ENCODE data around the gene SLC34A1.
"Not testable (repeated sequence)": the region's sequence is repeated elsewhere in the genome, so short reads cannot be mapped to it uniquely, and the experiment has no call there.

SLC34A1 gene

DNA sequence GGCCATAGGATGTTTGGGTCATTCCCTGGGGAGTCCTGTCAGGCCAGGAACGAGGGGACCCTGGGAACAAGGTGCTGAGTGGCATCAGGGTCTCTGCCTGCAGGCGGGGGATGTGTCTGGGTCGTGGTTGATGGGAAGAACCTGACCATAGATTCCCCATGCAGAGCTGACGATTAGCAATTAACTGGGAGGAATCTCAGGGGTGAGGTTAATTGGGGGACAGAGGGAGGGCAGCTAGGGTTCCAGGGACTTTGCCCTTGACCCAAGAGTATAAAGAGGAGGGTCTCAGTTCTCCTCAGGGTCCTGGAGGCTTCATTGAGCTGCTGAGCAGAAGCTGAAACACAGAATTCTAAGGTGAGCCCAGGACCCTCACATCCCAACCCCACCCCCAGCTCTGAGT lies at the start of gene SLC34A1:
Gene SLC34A1 (plus strand): TSS at position 301 of the 400 bp plus-strand sequence. CDS start 1,308 bp downstream, outside the sequence.
- no peak for FAIRE-seq

GRCh38 chr5:177334781-177335700 lies 49.2 kb upstream of the SLC34A1 start:
- no peak for FAIRE-seq

DNA sequence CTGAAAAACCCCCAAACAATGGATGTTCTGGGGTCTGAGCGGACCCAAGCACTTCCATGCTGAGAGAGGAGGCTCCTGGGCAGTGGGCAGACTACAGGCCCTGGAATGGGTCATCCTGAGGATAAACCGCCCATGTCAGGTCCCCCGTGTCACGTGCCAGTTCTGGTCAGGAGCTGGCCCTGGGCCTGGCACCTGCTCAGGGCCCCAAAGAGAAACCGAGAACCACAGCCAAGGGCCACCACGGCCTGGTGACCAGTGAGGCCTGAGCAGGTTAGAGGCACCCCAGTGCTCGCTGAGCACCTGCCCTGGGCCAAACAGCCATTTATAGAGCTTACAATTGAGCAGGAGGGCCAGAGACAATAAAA lies 48.6 kb upstream of the SLC34A1 start:
- no peak for FAIRE-seq

DNA sequence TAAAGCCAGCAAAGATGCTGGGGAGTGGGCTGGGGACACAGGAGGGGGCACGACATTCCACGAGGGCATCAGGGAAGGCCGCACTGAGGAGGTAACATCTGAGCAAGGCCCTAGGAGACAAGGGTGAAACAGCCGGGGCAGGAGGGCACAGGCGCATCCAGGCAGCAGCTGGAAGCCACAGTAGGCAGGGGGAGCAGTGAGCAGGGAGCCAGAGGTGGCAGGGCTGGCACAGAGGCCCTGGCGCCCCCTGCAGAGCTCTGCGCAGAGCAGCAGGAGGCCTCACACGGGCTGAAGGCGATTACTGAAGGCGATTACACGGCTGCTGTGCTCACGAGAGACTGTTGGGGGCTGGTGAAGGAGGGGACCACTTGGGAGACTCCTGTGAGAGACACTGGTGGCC lies 48.1 kb upstream of the SLC34A1 start:
- FAIRE-seq: no peak

DNA sequence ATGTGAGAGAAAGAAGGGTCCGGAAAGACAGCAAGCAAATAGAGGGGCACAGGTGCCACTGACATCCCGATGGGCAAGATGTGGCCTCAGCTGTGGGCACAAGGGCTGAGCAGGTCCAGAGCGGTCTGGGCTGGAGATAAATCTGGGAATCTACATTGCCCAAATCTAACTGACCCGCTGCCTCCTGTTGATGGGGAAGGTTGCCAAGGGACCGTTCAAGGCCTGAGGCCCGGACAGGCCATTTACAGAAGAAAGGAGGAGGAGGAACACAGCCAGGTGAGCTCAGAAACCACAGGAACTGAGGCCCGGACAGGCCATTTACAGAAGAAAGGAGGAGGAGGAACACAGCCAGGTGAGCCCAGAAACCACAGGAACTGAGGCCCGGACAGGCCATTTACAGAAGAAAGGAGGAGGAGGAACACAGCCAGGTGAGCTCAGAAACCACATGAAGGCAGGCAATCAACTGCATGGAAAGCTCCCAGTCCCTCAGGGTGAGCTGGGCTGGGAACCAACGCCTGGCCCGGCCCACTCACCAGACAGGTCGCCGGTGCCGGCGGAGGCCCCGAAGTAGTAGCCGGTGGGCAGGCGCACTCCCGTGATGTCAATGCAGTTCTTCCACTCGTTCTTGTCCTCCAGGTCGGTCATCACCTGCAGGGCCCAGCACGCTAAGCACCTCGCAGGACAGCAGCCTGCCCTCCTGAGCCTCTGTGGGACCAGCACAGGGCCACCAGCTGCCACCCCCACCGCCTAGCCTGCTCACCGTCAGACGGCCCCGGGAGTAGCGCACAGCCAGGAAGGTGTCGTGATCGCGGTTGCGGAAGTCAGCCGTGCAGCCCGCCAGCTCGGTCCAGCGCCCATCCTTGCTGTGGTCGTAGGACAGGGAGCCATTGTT lies 47.4 kb upstream of the SLC34A1 start:
- no peak for FAIRE-seq

- no peak for FAIRE-seq
Measured at GRCh38 chr5:177338251-177339106, 45.8 kb upstream of the SLC34A1 start.

DNA sequence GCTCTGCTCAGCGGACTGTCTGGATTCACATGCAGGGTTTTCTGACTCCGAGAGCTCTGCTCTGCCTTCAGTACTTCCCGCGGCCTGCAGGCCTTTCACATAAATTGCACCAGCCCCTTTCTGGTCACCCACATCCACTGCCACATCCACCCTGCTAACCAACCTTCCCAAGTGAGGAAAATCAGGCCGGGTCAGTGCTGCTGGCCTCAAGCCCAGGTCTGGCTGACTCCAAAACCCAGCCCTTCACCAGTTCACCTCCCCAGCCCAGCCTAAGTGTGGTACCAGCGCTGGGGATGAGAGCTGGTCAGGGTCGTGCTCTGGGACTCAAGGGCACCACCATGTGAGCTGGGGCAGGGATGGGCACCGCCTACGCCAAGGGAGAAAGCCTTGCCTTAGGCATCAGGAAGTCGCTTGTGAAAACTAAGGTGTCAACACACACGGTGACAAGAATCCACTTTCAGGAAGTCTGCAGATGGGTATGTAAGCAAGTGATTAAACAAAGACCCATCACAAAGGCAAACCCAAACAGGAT lies 45.1 kb upstream of the SLC34A1 start:
- no peak for FAIRE-seq

DNA sequence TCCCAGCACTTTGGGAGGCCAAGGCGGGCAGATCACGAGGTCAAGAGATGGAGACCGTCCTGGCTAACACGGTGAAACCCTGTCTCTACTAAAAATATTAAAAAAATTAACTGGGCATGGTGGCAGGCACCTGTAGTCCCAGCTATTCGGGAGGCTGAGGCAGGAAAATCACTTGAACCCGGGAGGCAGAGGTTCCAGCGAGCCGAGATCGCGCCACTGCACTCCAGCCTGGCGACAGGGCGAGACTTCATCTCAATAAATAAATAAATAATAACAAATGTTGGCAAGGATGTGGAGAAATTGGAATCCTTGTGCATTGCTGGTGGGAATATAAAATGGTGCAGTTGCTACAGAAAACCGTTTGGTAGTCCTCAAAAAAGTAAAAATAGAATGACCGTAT lies 41.2 kb upstream of the SLC34A1 start:
- FAIRE-seq: not testable (repeated sequence)

GRCh38 chr5:177343777-177344176 lies 40.5 kb upstream of the SLC34A1 start:
- FAIRE-seq: no peak

DNA sequence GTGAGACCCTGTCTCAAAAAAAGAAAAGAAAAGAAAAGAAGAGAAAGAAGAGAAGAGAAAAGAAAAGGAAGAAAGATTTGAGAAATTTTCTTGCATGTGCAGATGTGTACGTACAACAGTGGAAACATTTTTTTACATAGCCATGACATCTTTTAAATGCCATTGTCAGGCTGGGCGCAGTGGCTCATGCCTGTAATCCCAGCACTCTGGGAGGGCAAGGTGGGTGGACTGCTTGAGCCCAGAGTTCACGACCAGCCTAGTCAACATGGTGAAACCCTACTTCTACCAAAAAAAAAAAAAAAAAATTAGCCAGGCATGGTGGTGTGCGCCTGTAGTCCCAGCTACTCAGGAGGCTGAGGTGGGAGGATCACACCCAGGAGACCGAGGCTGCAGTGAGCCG lies 39.3 kb upstream of the SLC34A1 start:
- FAIRE-seq: no peak

DNA sequence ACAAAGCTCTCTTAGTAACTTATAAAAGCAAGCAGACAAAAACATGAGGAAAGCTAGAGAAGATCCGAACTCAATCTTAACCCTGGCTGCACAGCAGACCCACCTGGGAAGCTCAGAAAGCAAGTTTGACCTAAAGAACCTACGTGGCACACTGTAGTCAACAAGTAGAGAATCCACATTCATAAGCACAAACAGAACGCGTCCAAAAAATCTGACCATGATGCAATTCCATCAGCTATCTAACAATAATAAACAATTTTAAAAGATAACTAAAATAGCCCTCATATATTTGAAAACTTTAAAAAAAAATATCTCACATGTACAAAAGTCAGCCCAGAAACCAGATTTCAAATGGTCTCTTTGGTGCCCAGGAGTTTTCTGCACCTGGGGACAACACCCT lies 37.4 kb upstream of the SLC34A1 start:
- no peak for FAIRE-seq

- no peak for FAIRE-seq
Measured at GRCh38 chr5:177347699-177348098, 36.5 kb upstream of the SLC34A1 start.

DNA sequence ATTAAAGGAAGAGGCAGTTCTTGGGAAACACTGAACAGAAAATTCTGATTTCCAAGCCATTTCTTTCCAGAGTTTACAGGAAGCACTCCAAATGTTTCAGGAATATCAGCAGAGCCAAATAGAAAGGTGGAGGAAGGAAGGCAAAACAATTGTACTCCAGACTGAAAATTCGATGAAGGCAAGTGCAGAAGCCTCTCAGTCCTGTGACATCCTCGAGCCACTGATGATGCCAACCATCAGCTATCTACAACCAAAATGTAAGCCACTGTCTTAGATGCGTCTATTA lies 34.9 kb upstream of the SLC34A1 start:
- no peak for FAIRE-seq

DNA sequence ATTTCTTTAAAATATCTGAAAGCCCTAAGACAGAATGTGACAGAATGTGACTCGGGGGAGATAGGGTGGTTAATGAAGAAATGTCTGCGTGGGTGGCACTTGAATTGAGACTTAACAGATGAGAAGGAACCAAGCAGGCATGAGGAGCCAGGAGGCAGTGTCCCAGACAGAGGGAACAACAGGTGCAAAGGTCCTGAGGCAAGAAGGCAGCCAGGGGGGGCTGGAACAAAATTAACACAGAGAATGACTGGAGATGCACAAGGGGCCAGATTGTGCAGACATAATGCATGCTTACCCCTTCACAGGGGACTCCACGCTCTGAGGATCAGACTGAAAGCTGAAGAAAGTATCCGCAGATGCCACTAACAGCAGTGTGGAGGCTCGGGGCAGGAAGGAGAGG lies 34.5 kb upstream of the SLC34A1 start:
- FAIRE-seq: no peak

DNA sequence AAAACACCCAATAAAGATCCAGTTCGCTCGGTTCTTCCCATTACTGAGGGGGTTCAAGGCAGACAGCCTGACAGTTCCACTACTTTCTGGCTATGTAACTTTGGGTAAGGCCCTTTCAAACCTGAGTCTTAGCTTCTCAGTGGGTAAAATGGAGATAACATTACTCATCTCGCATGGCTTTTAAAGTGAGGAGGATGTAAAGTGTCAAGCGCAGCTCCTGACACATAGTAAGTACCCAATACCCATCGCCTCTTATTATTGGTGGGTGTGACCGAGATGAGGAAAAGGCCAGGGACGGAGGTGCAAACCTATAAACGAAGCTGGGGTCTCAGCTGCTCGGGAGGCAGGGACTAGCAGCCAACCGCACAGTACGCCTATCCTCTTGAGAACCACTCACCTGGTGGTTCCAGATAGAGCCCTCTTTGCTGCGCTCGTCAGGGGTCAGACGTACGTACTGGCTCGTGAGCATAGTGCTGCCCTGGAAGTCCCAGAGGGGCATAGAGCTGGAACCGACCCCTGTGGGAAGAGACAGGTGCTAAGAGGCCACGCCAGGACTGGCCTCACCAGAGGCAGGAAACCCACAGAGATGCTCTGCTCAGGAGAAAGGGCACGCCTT lies 33.4 kb upstream of the SLC34A1 start:
- FAIRE-seq: no peak

- peak; percentile 84 for FAIRE-seq
Measured at GRCh38 chr5:177351392-177352329, 32.6 kb upstream of the SLC34A1 start, which contains the start of gene LMAN2. TSS of gene LMAN2 (minus strand) at chr5:177351668. CDS start at chr5:177351647, 21 bp downstream.

DNA sequence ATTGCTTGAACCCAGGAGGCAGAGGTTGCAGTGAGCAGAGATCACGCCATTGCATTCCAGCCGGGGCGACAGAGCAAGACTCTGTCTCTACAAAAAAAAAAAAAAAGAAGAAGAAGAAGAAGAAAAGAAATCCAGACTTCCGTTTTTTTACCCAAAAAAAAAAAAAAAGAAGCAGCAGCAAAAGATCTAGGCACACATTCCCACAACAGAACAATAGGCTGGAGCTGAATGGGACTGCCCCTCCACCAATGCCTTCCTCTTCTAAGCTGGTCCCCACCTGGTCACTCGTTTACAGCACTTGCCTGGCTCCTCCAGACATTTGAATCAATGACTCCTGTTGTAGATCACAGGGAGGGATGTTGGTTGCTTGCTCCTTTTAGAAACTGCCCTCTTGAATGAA lies 31.1 kb upstream of the SLC34A1 start:
- no peak for FAIRE-seq

DNA sequence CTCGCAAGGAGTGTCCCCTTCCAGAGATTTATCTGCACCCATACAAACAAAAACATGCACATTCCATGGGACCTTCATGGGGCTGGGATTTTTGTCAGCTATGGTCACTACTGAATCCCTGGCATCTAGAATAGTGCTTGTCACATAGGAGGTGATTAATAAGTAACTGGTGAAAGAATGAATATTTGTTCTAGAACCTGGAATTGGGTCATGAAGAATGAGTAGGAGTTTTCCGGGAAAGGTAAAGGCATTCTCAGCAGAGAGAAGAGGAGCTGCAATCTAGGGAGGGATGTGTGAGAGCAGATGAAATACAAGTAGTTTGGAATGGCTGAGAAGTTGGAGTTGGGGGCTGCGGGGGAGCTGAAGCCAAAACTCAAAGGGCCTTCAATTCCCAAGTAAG lies 30.0 kb upstream of the SLC34A1 start:
- FAIRE-seq: no peak

GRCh38 chr5:177354711-177355110 lies 29.5 kb upstream of the SLC34A1 start:
- FAIRE-seq: no peak

DNA sequence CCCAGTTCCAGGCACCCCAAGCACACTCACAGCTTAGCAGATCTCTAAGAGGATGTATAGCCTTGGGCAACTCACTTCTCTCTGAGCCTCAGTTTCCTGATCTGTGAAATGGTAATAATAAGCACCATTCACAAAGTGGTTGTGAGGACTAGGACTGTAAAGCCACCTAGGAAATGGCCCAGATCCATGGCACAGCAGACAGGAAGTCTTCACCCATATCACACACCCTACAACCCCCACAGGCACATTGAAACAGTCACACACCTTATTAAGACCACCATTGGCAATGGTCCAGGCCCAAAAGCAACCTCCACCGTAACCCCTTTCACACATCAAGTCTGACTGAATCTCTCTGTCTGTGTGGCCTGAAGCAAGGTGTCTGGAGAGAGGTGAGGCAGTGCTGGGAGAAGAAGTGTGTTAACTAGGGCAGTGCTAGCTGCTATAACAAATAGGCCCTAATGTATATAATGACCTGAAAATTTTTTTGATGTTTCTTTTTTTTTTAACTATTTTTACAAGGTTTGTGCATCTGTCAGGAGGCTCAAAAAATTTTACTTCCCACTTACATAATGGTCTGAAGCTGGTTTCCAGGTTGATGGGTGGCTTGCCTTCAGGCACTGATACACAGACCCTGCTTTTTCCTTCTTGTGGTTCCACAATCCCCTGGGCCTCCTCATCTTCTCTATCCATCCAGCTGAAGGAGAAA lies 28.9 kb upstream of the SLC34A1 start:
- FAIRE-seq: no peak

DNA sequence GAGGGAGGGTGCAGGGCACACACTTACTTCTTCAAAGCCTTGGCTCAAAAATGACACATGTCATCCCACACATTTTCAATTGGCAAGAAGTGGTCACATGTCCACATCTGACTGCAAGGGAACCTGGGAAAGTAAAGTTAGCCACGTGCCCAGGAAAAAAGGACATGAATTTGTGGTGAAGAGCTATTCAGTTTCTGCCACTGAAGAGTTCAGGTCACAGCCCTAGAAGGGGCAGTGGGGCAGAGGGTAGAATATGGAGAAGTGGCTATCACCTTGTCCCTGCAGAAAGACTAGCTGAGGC lies 28.4 kb upstream of the SLC34A1 start:
- no peak for FAIRE-seq
